ENCODE measurements around the gene DOP1A.

Gene DOP1A

DNA sequence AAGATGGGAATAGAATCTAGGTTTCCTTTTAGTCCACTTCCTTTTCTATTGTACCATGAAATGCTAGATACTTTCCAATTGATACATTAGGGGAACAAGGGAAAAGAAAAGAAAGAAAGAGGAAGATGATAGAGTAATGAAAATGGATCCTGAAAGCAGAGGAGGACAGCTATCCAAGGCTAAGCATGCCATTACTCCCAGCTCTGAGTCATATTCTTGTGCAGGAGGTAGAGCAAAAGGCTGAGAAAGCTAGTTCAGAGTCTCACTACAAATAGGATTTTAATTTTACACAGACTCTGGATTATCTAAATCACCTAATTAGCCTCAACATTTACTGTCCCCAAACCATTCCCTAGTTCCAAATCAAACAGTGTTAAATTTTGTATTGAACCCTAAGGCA, 149.3 kb downstream of the DOP1A start:
- DNase-seq (ENCODE audit: low read depth): no peak
- no peak for TF ChIP-seq CTCF (conservative IDR thresholded peaks at IDR 0.05; ENCODE audit: low read depth, low read length)
- H3K4me3 ChIP-seq (ENCODE audit: low read length): no peak overlapping the region
